IPS-11a (cell line): ENCODE results near the gene RPL36A.
A peak's percentile ranks its signal among the peaks of the same experiment; 100 is the strongest.

ENCODE experiments used
- H3K4me3 ChIP-seq: one replicate; pipeline ENCODE4 v1.5.1; 2013; ENCODE audit warnings: low read depth, low read length, control low read depth

Gene RPL36A

GRCh38 chrX:101390664-101391525 lies at the start of gene RPL36A:
Gene RPL36A, plus strand, starts transcription at chrX:101391011. Its CDS starts 33 bp downstream, at chrX:101391044.
- peak within 1 kb of the TSS; percentile 70 for H3K4me3 ChIP-seq

GRCh38 chrX:101347859-101348451 lies 42.9 kb upstream of the RPL36A start:
- peak overlapping the region; percentile 73 for H3K4me3 ChIP-seq

GRCh38 chrX:101348452-101349192 lies 42.2 kb upstream of the RPL36A start, which contains the start of gene TIMM8A:
Gene TIMM8A, minus strand, starts transcription at chrX:101348742. Its CDS starts 78 bp downstream, at chrX:101348664.
- peak within 1 kb of the TSS; percentile 73 for H3K4me3 ChIP-seq

- H3K4me3 ChIP-seq = peak overlapping the region; percentile 73
These were observed 41.6 kb upstream of the RPL36A start for GRCh38 chrX:101349193-101349562.

GRCh38 chrX:101357166-101357795 lies 33.5 kb upstream of the RPL36A start:
- no peak overlapping the region for H3K4me3 ChIP-seq

GRCh38 chrX:101359966-101360365 lies 30.8 kb upstream of the RPL36A start:
- no peak overlapping the region for H3K4me3 ChIP-seq

GRCh38 chrX:101360390-101360789 lies 30.4 kb upstream of the RPL36A start:
- H3K4me3 ChIP-seq = no peak overlapping the region

GRCh38 chrX:101362116-101362515 lies 28.7 kb upstream of the RPL36A start:
- no peak overlapping the region for H3K4me3 ChIP-seq

GRCh38 chrX:101362757-101363156 lies 28.1 kb upstream of the RPL36A start:
- H3K4me3 ChIP-seq = no peak overlapping the region

GRCh38 chrX:101365301-101365795 lies 25.5 kb upstream of the RPL36A start:
- no peak overlapping the region for H3K4me3 ChIP-seq

GRCh38 chrX:101368800-101369199 lies 22.0 kb upstream of the RPL36A start:
- H3K4me3 ChIP-seq = no peak overlapping the region

GRCh38 chrX:101369687-101370086 lies 21.1 kb upstream of the RPL36A start:
- H3K4me3 ChIP-seq = no peak overlapping the region

GRCh38 chrX:101370888-101371504 lies 19.8 kb upstream of the RPL36A start:
- H3K4me3 ChIP-seq = no peak overlapping the region

GRCh38 chrX:101377547-101377946 lies 13.3 kb upstream of the RPL36A start:
- H3K4me3 ChIP-seq = no peak overlapping the region

GRCh38 chrX:101383679-101384205 lies 7.1 kb upstream of the RPL36A start:
- no peak overlapping the region for H3K4me3 ChIP-seq

GRCh38 chrX:101385026-101385684 lies 5.7 kb upstream of the RPL36A start:
- H3K4me3 ChIP-seq = no peak overlapping the region

- H3K4me3 ChIP-seq = no peak within 1 kb of the TSS
These were observed 4.8 kb upstream of the RPL36A start, which contains the start of gene BTK for GRCh38 chrX:101385795-101386541. Gene BTK, minus strand, starts transcription at chrX:101386191. Its CDS starts 10,907 bp downstream, at chrX:101375284.

GRCh38 chrX:101386542-101386885 lies 4.3 kb upstream of the RPL36A start:
- H3K4me3 ChIP-seq = no peak overlapping the region

GRCh38 chrX:101388604-101389003 lies 2.2 kb upstream of the RPL36A start:
- H3K4me3 ChIP-seq = no peak overlapping the region
